SK-N-SH (cell line): ENCODE data around the gene C8B. TPM values are rescaled to one million over a fixed set of nuclear protein-coding genes. Genes with fewer than 3 reads are reported as not detected.

Source experiments
- CTCF ChIA-PET: fragments of 300-600, 350-600 bp; formaldehyde crosslinking; extraction: SDS; loops from one replicate; lab custom pipeline; 2021; lab: Yijun Ruan, JAX
- POLR2A ChIA-PET: fragments of 350-600 bp; sonication (Branson Sonifier 250); formaldehyde crosslinking; extraction: SDS; loops from one replicate; lab custom pipeline; 2020; ENCODE audit warnings: antibody characterized with exemption, inconsistent platforms; lab: Yijun Ruan, JAX
- DNase-seq: peaks from one replicate; pipeline ENCODE4 v3.0.0; 2012
- H2AFZ ChIP-seq: fragments of 200-600 bp; sonication (generic); 2 replicates; pipeline ENCODE4 v1.8.1; 2016; ENCODE audit warnings: antibody characterized with exemption, mild to moderate bottlenecking, low read depth
- H3F3A ChIP-seq: fragments of 200-600 bp; sonication (generic); replicated peaks from 2 replicates; pipeline ENCODE3; 2016; ENCODE audit warnings: antibody characterized with exemption, mild to moderate bottlenecking; ENCODE audit not compliant: insufficient read depth
- H3K27ac ChIP-seq, 2 experiments: fragments of 200-500 bp in 1 of 2; fragments of 200-600 bp in 1 of 2; sonication (Bioruptor generic) in 1 of 2; sonication (generic), shearing (Covaris generic) in 1 of 2; 2 replicates each; pipeline versions ENCODE4 v1.5.1 to v1.6.1; 2014 to 2016; ENCODE audit warnings: low read depth in 2 of 2, inconsistent platforms in 1 of 2, low read length in 1 of 2, mild to moderate bottlenecking in 1 of 2, mixed read lengths in 1 of 2
- H3K27me3 ChIP-seq: fragments of 200-600 bp; sonication (generic), shearing (Covaris generic); 2 replicates; pipeline ENCODE4 v1.6.1; 2016; ENCODE audit warnings: mixed run types; ENCODE audit not compliant: insufficient read depth
- H3K36me3 ChIP-seq, 2 experiments: fragments of 200-500 bp in 1 of 2; fragments of 200-600 bp in 1 of 2; sonication (Bioruptor generic) in 1 of 2; sonication (generic) in 1 of 2; replicated peaks in 1 of 2; 2 replicates each; pipeline versions ENCODE3 to v1.5.1; 2014 to 2016; ENCODE audit warnings: low read length in 1 of 2, mild to moderate bottlenecking in 1 of 2; ENCODE audit not compliant: insufficient read depth in 2 of 2, control insufficient read depth in 1 of 2
- H3K4me1 ChIP-seq, 2 experiments: fragments of 200-500 bp in 1 of 2; fragments of 200-600 bp in 1 of 2; sonication (Bioruptor generic) in 1 of 2; sonication (generic), shearing (Covaris generic) in 1 of 2; 2 replicates each; pipeline versions ENCODE4 v1.5.1 to v1.6.1; 2014 to 2016; ENCODE audit warnings: low read depth in 1 of 2, low read length in 1 of 2, mixed run types in 1 of 2; ENCODE audit not compliant: insufficient read depth in 2 of 2, control insufficient read depth in 1 of 2
- H3K4me2 ChIP-seq: fragments of 200-600 bp; sonication (generic), shearing (Covaris generic); 2 replicates; pipeline ENCODE4 v1.6.1; 2017; ENCODE audit warnings: mixed run types
- H3K4me3 ChIP-seq, 2 experiments: fragments of 200-500 bp in 1 of 2; fragments of 200-600 bp in 1 of 2; sonication (Bioruptor generic) in 1 of 2; sonication (generic), shearing (Covaris generic) in 1 of 2; 2 replicates each; pipeline versions ENCODE4 v1.5.1 to v1.8.1; 2014 to 2016; ENCODE audit warnings: low read depth in 2 of 2, inconsistent platforms in 1 of 2, low read length in 1 of 2, mild to moderate bottlenecking in 1 of 2, mixed read lengths in 1 of 2, moderate library complexity in 1 of 2
- H3K79me2 ChIP-seq: fragments of 200-600 bp; sonication (generic); 2 replicates; pipeline ENCODE4 v1.8.1; 2017; ENCODE audit warnings: mild to moderate bottlenecking; ENCODE audit not compliant: insufficient read depth
- H3K9ac ChIP-seq: fragments of 200-600 bp; sonication (generic); 2 replicates; pipeline ENCODE4 v1.6.1; 2017; ENCODE audit warnings: mixed run types
- H3K9me2 ChIP-seq: fragments of 200-600 bp; sonication (generic); 2 replicates; pipeline ENCODE4 v1.6.1; 2017; ENCODE audit warnings: mixed run types
- H3K9me3 ChIP-seq: fragments of 200-600 bp; sonication (generic); 2 replicates; pipeline ENCODE4 v1.6.1; 2017; ENCODE audit warnings: mixed run types, mild to moderate bottlenecking, moderate library complexity
- H4K20me1 ChIP-seq: fragments of 200-600 bp; sonication (generic); 2 replicates; pipeline ENCODE4 v1.6.1; 2017; ENCODE audit warnings: mild to moderate bottlenecking, mixed run types; ENCODE audit not compliant: insufficient read depth
- CHD2 ChIP-seq: fragments of 150-350 bp; IDR thresholded peaks from 2 replicates; pipeline ENCODE4 v1.6.1; 2018; ENCODE audit warnings: low read length; ENCODE audit not compliant: partially characterized antibody
- EP300 ChIP-seq, 2 experiments: IDR thresholded peaks; 2 replicates each; pipeline versions ENCODE4 v1.4.0 to v1.6.1; 2012; ENCODE audit warnings: borderline replicate concordance in 1 of 2, low read depth in 1 of 2, low read length in 1 of 2
- EZH2phosphoT487 ChIP-seq: fragments of 200-600 bp; sonication (generic); IDR thresholded peaks from 2 replicates; pipeline ENCODE4 v1.6.1; 2017; ENCODE audit warnings: low read depth, mixed run types, mild to moderate bottlenecking, antibody characterized with exemption, moderate library complexity, borderline replicate concordance
- FOXJ3 ChIP-seq: sonication (generic); formaldehyde crosslinking; IDR thresholded peaks from 2 replicates; pipeline ENCODE4 v1.5.1; 2020; ENCODE audit warnings: mild to moderate bottlenecking, missing genetic modification reagents
- GATA2 ChIP-seq: sonication (generic); formaldehyde crosslinking; IDR thresholded peaks from 2 replicates; pipeline ENCODE4 v1.5.0; 2020; ENCODE audit warnings: mild to moderate bottlenecking, missing genetic modification reagents
- IRF3 ChIP-seq: fragments of 150-350 bp; IDR thresholded peaks from 2 replicates; pipeline ENCODE4 v1.6.1; 2016; ENCODE audit warnings: mild to moderate bottlenecking, low read depth, low read length
- MEF2A ChIP-seq: IDR thresholded peaks from 2 replicates; pipeline ENCODE4 v1.4.0; 2012; ENCODE audit warnings: low read depth, borderline replicate concordance
- MXI1 ChIP-seq: IDR thresholded peaks from 2 replicates; pipeline ENCODE4 v1.6.1; 2012; ENCODE audit warnings: mild to moderate bottlenecking, low read depth, low read length, improper control_type of control experiment
- NFIC ChIP-seq: IDR thresholded peaks from 2 replicates; pipeline ENCODE4 v1.4.0; 2012; ENCODE audit warnings: borderline replicate concordance
- NRF1 ChIP-seq: IDR thresholded peaks from 2 replicates; pipeline ENCODE4 v1.6.1; 2012; ENCODE audit warnings: low read depth, mild to moderate bottlenecking, low read length
- PBX3 ChIP-seq: IDR thresholded peaks from 2 replicates; pipeline ENCODE4; 2012
- RAD21 ChIP-seq: IDR thresholded peaks from 2 replicates; pipeline ENCODE4 v1.6.1; 2012; ENCODE audit warnings: mild to moderate bottlenecking, low read length
- REST ChIP-seq: IDR thresholded peaks from 2 replicates; pipeline ENCODE4 v1.6.1; 2012; ENCODE audit warnings: mild to moderate bottlenecking, low read depth, low read length, moderate library complexity
- SIN3A ChIP-seq: IDR thresholded peaks from 2 replicates; pipeline ENCODE4 v1.6.1; 2012; ENCODE audit warnings: low read depth, mild to moderate bottlenecking, low read length, moderate library complexity, borderline replicate concordance
- TAF1 ChIP-seq: IDR thresholded peaks from 2 replicates; pipeline ENCODE4 v1.6.1; 2012; ENCODE audit warnings: low read depth, mild to moderate bottlenecking, low read length, moderate library complexity, borderline replicate concordance
- TCF12 ChIP-seq: IDR thresholded peaks from 2 replicates; pipeline ENCODE4 v1.4.0; 2012
- TEAD4 ChIP-seq: IDR thresholded peaks from 2 replicates; pipeline ENCODE4 v1.4.0; 2012; ENCODE audit warnings: mild to moderate bottlenecking, borderline replicate concordance; ENCODE audit not compliant: insufficient read depth
- USF2 ChIP-seq: fragments of 150-350 bp; IDR thresholded peaks from 2 replicates; pipeline ENCODE4 v1.6.1; 2017; ENCODE audit warnings: antibody characterized with exemption, low read length, low read depth, borderline replicate concordance
- YY1 ChIP-seq: IDR thresholded peaks from 2 replicates; pipeline ENCODE4 v1.4.0; 2012; ENCODE audit warnings: low read depth, mild to moderate bottlenecking
- ZBTB33 ChIP-seq: IDR thresholded peaks from 2 replicates; pipeline ENCODE4 v1.4.0; 2012; ENCODE audit warnings: low read depth, borderline replicate concordance
- WGBS: methylation state at CpG from one replicate; pipeline ENCODE4 v1.1.6; 2017; ENCODE audit warnings: low lambda C conversion rate; 5-methylcytosine and 5-hydroxymethylcytosine counted together
- polyA plus RNA-seq, 3 experiments: library from polyadenylated mRNA; depleted of rRNA; stranded (reverse); fragments of >200 nt; gene quantifications; 2 replicates each; pipeline ENCODE4 v1.2.3, GENCODE V29; 2012

The C8B gene
- polyA plus RNA-seq, 1 of the 3 experiments (the other 2 are of a cell fraction), result not detected

GRCh38 chr1:56952501-56952900 is 13.3 kb downstream of the C8B start:
- TF ChIP-seq FOXJ3 (CRISPR knock-in tag) (no peak), MXI1 (no peak), GATA2 (CRISPR knock-in tag) (no peak), MEF2A (no peak), PBX3 (no peak), TEAD4 (no peak), NFIC (no peak), TAF1 (no peak), SIN3A (no peak), NRF1 (no peak), USF2 (no peak), IRF3 (no peak), YY1 (no peak), ZBTB33 (no peak), CHD2 (no peak), REST (no peak), RAD21 (no peak), EZH2phosphoT487 (no peak), EP300 (IDR thresholded peaks at IDR 0.05; ENCODE audit: borderline replicate concordance in 1 of 2, low read depth in 1 of 2, low read length in 1 of 2) (no peak), TCF12 (no peak)
- DNase-seq, result no peak
- Histone ChIP-seq H2AFZ (no peak overlapping the region), H4K20me1 (no peaks in the 10 kb centered on the region), H3K27me3 (no peaks in the 10 kb centered on the region), H3K9me3 (no peaks in the 10 kb centered on the region), H3K36me3 (no peaks in the 10 kb centered on the region), H3K27ac (no peak overlapping the region), H3K4me1 (peaks cover 0 to under 1% of the 10 kb centered on the region in 2 experiments; a peak in 2 of 4 replicates), H3K9me2 (no peaks in the 10 kb centered on the region), H3K4me2 (no peak overlapping the region), H3K79me2 (no peaks in the 10 kb centered on the region), H3F3A (no peaks in the 10 kb centered on the region), H3K4me3 (no peak overlapping the region), H3K9ac (no peak overlapping the region)
- WGBS, result 68% methylated on average over 8 of the region's 8 CpGs
- POLR2A ChIA-PET, result no interaction called here
- CTCF ChIA-PET, result interaction anchor here (2.2 kb wide), 1 partner anchor 13 kb away, joined by 5 read pairs; the partner anchor contains the start of gene C8B
